ENCODE results near the gene UBE2L6.

UBE2L6 gene

GRCh38 chr11:57567515-57568329, at the start of gene UBE2L6:
Gene UBE2L6, minus strand, starts transcription at chr11:57567672. Its CDS starts 61 bp downstream, at chr11:57567611.
- peak; percentile 50 for DNase-seq

GRCh38 chr11:57616595-57616994, 49.1 kb upstream of the UBE2L6 start:
- no peak for DNase-seq

GRCh38 chr11:57615308-57615707, 47.8 kb upstream of the UBE2L6 start:
- DNase-seq = no peak

GRCh38 chr11:57614234-57614772, 46.8 kb upstream of the UBE2L6 start:
- DNase-seq = no peak

GRCh38 chr11:57610170-57610569, 42.7 kb upstream of the UBE2L6 start:
- no peak for DNase-seq

GRCh38 chr11:57605028-57605420, 37.6 kb upstream of the UBE2L6 start:
- no peak for DNase-seq

GRCh38 chr11:57604296-57605027, 37.0 kb upstream of the UBE2L6 start:
- DNase-seq = peak; percentile 61

GRCh38 chr11:57601297-57601696, 33.8 kb upstream of the UBE2L6 start:
- DNase-seq = no peak

GRCh38 chr11:57599381-57599780, 31.9 kb upstream of the UBE2L6 start:
- DNase-seq = no peak

GRCh38 chr11:57598831-57599155, 31.3 kb upstream of the UBE2L6 start:
- DNase-seq = no peak

GRCh38 chr11:57597916-57598830, 30.7 kb upstream of the UBE2L6 start:
- peak; percentile 33 for DNase-seq

- DNase-seq = no peak
Observed at GRCh38 chr11:57597461-57597915, 30.0 kb upstream of the UBE2L6 start, which contains the start of gene SERPING1. Gene SERPING1, plus strand, starts transcription at chr11:57597685. Its CDS starts 586 bp downstream, at chr11:57598271.

GRCh38 chr11:57596266-57596885, 28.9 kb upstream of the UBE2L6 start:
- DNase-seq = no peak

- peak; percentile 24 for DNase-seq
Observed at GRCh38 chr11:57588046-57588710, 20.7 kb upstream of the UBE2L6 start.

GRCh38 chr11:57586711-57587245, 19.3 kb upstream of the UBE2L6 start:
- no peak for DNase-seq

- no peak for DNase-seq
Observed at GRCh38 chr11:57585301-57585700, 17.8 kb upstream of the UBE2L6 start.

- no peak for DNase-seq
Observed at GRCh38 chr11:57584341-57584740, 16.9 kb upstream of the UBE2L6 start.

GRCh38 chr11:57574061-57574460, 6.6 kb upstream of the UBE2L6 start:
- DNase-seq = no peak

- DNase-seq = peak; percentile 76
Observed at GRCh38 chr11:57571606-57572005, 4.1 kb upstream of the UBE2L6 start.

GRCh38 chr11:57568330-57568766, 876 bp upstream of the UBE2L6 start:
- DNase-seq = peak; percentile 71

- DNase-seq = no peak
Observed at GRCh38 chr11:57566905-57567514, 462 bp downstream of the UBE2L6 start.

Data from GDM1 (cell line).